Endothelial cell of umbilical vein (primary cell): ENCODE measurements around the gene ITGA11. TPM values are rescaled to one million over a fixed set of nuclear protein-coding genes. Genes with fewer than 3 reads are reported as not detected.

Experiments used
- BruUV-seq: library from RNA; stranded (reverse); fragments of 400-500 nt; replicated peaks from 2 replicates; lab custom pipeline; 2021; lab: Mats Ljungman, UMichigan
- CTCF ChIA-PET: fragments of 300-600, 350-600 bp; sonication (Branson Sonifier 250); formaldehyde crosslinking; loops from one replicate; lab custom pipeline; 2021; ENCODE audit warnings: antibody characterized with exemption, inconsistent platforms; lab: Charles Lee
- POLR2A ChIA-PET: fragments of 300-600, 350-600 bp; sonication (Branson Sonifier 250); formaldehyde crosslinking; loops from one replicate; lab custom pipeline; 2021; ENCODE audit warnings: antibody characterized with exemption, inconsistent platforms; lab: Charles Lee
- DNase-seq: peaks from one replicate; pipeline ENCODE4 v3.0.0-alpha.2; 2011; ENCODE audit warnings: low read depth, low spot score
- FAIRE-seq: peaks from 2 replicates; lab custom pipeline; 2011; peaks lifted over from hg19 to GRCh38; lab: Jason Lieb, UNC
- H2AFZ ChIP-seq: 2 replicates; pipeline ENCODE4 v1.6.0; 2012; ENCODE audit warnings: low read depth, low read length, control low read depth, inconsistent platforms
- H3K27ac ChIP-seq: 2 replicates; pipeline ENCODE4 v1.5.1; 2011; ENCODE audit warnings: low read depth, mild to moderate bottlenecking, control low read depth, low read length, moderate library complexity; ENCODE audit not compliant: insufficient read depth
- H3K27me3 ChIP-seq, 2 experiments: 2 replicates each; pipeline versions ENCODE4 v1.6.0 to v1.6.1; 2011; ENCODE audit warnings: low read length in 2 of 2, mixed read lengths in 1 of 2; ENCODE audit not compliant: control insufficient read depth in 2 of 2, insufficient read depth in 2 of 2
- H3K36me3 ChIP-seq, 2 experiments: 2 replicates in 1 of 2; 3 replicates in 1 of 2; pipeline ENCODE4 v1.5.1; 2011; ENCODE audit warnings: low read length in 2 of 2, mild to moderate bottlenecking in 1 of 2, moderate library complexity in 1 of 2; ENCODE audit not compliant: control insufficient read depth in 2 of 2, insufficient read depth in 2 of 2; ENCODE audit errors: extremely low read depth in 1 of 2
- H3K4me1 ChIP-seq: 3 replicates; pipeline ENCODE4 v1.5.1; 2011; ENCODE audit warnings: mild to moderate bottlenecking, low read length; ENCODE audit not compliant: control insufficient read depth, insufficient read depth; ENCODE audit errors: extremely low read depth
- H3K4me2 ChIP-seq: 2 replicates; pipeline ENCODE4 v1.6.1; 2011; ENCODE audit warnings: low read length, control low read depth, mixed read lengths; ENCODE audit not compliant: insufficient read depth
- H3K4me3 ChIP-seq, 3 experiments: fragments of 200-600 bp in 1 of 3; sonication (generic), shearing (Covaris generic) in 1 of 3; replicated peaks in 1 of 3; 2 replicates each; pipeline ENCODE4 v1.5.1; 2011 to 2016; ENCODE audit warnings: control low read depth in 3 of 3, low read length in 3 of 3, mild to moderate bottlenecking in 2 of 3, inconsistent platforms in 1 of 3, low read depth in 1 of 3, moderate library complexity in 1 of 3; ENCODE audit not compliant: insufficient read depth in 1 of 3
- H3K79me2 ChIP-seq: 2 replicates; pipeline ENCODE4 v1.6.0; 2012; ENCODE audit warnings: low read length, inconsistent platforms; ENCODE audit not compliant: control insufficient read depth, insufficient read depth
- H3K9ac ChIP-seq: replicated peaks from 2 replicates; pipeline ENCODE3; 2011; ENCODE audit warnings: low read length, control low read depth; ENCODE audit not compliant: insufficient read depth; ENCODE audit errors: extremely low read depth
- H3K9me1 ChIP-seq: replicated peaks from 3 replicates; pipeline ENCODE4 v1.6.0; 2011; ENCODE audit warnings: mild to moderate bottlenecking, low read length; ENCODE audit not compliant: control insufficient read depth, insufficient read depth; ENCODE audit errors: extremely low read depth
- H3K9me3 ChIP-seq: replicated peaks from 2 replicates; pipeline ENCODE4 v1.5.1; 2012; ENCODE audit warnings: low read length, inconsistent platforms; ENCODE audit not compliant: control insufficient read depth, insufficient read depth
- H4K20me1 ChIP-seq: replicated peaks from 2 replicates; pipeline ENCODE3; 2011; ENCODE audit warnings: mild to moderate bottlenecking, low read length; ENCODE audit not compliant: control insufficient read depth, insufficient read depth; ENCODE audit errors: extremely low read depth
- EZH2 ChIP-seq: IDR thresholded peaks from 2 replicates; pipeline ENCODE4 v1.6.1; 2012; ENCODE audit warnings: borderline replicate concordance, low read depth, mild to moderate bottlenecking, moderate library complexity, low read length, inconsistent platforms; ENCODE audit not compliant: severe bottlenecking
- FOS ChIP-seq: IDR thresholded peaks from 2 replicates; pipeline ENCODE4 v1.6.1; 2011; ENCODE audit warnings: mild to moderate bottlenecking, low read length, moderate library complexity, borderline replicate concordance; ENCODE audit not compliant: insufficient read depth
- GATA2 ChIP-seq: IDR thresholded peaks from 2 replicates; pipeline ENCODE4 v1.7.0; 2011; ENCODE audit warnings: low read depth, mild to moderate bottlenecking, moderate library complexity, mixed read lengths, low read length; ENCODE audit not compliant: insufficient read length, insufficient read depth
- JUN ChIP-seq: IDR thresholded peaks from 2 replicates; pipeline ENCODE4 v1.6.1; 2011; ENCODE audit warnings: borderline replicate concordance, low read depth; ENCODE audit not compliant: insufficient read length, insufficient read depth
- MAX ChIP-seq: IDR thresholded peaks from 2 replicates; pipeline ENCODE4 v1.6.1; 2011; ENCODE audit not compliant: insufficient read depth, insufficient read length
- MYC ChIP-seq: IDR thresholded peaks from one replicate; pipeline ENCODE4 v1.6.1; 2011; ENCODE audit warnings: mild to moderate bottlenecking, low read depth, low read length
- POLR2A ChIP-seq: IDR thresholded peaks from 2 replicates; pipeline ENCODE4 v1.6.1; 2012; ENCODE audit warnings: low read depth, mild to moderate bottlenecking, control low read depth, low read length
- POLR2AphosphoS5 ChIP-seq: IDR thresholded peaks from 2 replicates; pipeline ENCODE4 v1.6.1; 2012; ENCODE audit warnings: low read depth, mild to moderate bottlenecking, control low read depth, low read length, moderate library complexity; ENCODE audit not compliant: insufficient read depth
- dilution Hi-C: fragments of 300-500 bp; cut with MboI; formaldehyde crosslinking; loops from one replicate; pipeline ENCODE4 v1.15.0; 2019; ENCODE audit warnings: low sequenced_read_pairs; ENCODE audit not compliant: extremely low pct_ligation_motif_present
- intact Hi-C: fragments of 100-400 bp; cut with micrococcal nuclease; formaldehyde crosslinking; loops from one replicate; pipeline ENCODE4 v1.10.0; 2022
- polyA plus RNA-seq, 4 experiments: library from polyadenylated mRNA; depleted of rRNA in 3 of 4; stranded (reverse) in 3 of 4; unstranded in 1 of 4; fragments of >200 nt; gene quantifications; 2 replicates each; pipeline versions ENCODE4 v1.2.1 to v1.2.3, GENCODE V29; 2011 to 2012; ENCODE audit warnings: missing spikeins in 1 of 4
- total RNA-seq: library from RNA; stranded (reverse); gene quantifications from 2 replicates; pipeline ENCODE4 v1.2.3, GENCODE V29; 2021
- TF ChIP-seq, protein P1 (sequence below), 2 donors: IDR thresholded peaks; 1 replicate in 1 of 2; 2 replicates in 1 of 2; pipeline ENCODE4 v1.5.1; 2011; ENCODE audit warnings: low read length in 2 of 2, mild to moderate bottlenecking in 2 of 2, moderate library complexity in 2 of 2, control low read depth in 1 of 2, inconsistent platforms in 1 of 2, low read depth in 1 of 2; ENCODE audit not compliant: insufficient read depth in 1 of 2; ENCODE audit errors: extremely low read depth in 1 of 2

ITGA11 gene
- total and polyA plus RNA-seq, 2 donors (not counting 3 experiments of a cell fraction or from before 2014, with no cell fraction given), result 0.18 to 1.0 TPM

DNA sequence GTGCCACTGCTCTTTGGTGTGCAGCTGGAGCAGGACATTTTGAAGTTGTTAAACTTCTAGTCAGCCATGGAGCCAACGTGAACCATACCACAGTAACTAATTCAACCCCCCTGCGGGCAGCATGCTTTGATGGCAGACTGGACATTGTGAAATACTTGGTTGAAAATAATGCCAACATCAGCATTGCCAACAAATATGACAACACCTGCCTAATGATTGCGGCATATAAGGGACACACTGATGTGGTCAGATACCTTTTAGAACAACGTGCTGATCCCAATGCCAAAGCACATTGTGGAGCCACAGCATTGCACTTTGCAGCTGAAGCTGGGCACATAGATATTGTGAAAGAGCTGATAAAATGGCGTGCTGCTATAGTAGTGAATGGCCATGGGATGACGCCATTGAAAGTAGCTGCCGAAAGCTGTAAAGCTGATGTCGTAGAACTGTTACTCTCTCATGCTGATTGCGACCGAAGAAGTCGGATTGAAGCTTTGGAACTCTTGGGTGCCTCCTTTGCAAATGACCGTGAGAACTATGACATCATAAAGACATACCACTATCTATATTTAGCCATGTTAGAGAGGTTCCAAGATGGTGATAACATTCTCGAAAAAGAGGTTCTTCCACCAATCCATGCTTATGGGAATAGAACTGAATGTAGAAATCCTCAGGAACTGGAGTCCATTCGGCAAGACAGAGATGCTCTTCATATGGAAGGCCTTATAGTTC is 142.2 kb downstream of the ITGA11 start:
- Histone ChIP-seq H3K9me1 (peaks cover 2% of the 10 kb centered on the region), H3K4me3 (no peak overlapping the region), H3K36me3 (peaks cover 9 to 14% of the 10 kb centered on the region in 2 experiments), H3K9ac (no peak overlapping the region), H3K79me2 (peaks cover 87% of the 10 kb centered on the region), H2AFZ (no peak overlapping the region), H3K27ac (no peak overlapping the region), H4K20me1 (peaks cover 16% of the 10 kb centered on the region), H3K9me3 (no peaks in the 10 kb centered on the region), H3K27me3 (no peaks in the 10 kb centered on the region), H3K4me2 (no peak overlapping the region), H3K4me1 (no peaks in the 10 kb centered on the region)
- TF ChIP-seq FOS (no peak), POLR2A (no peak), POLR2AphosphoS5 (no peak), MYC (no peak), JUN (no peak), EZH2 (no peak), GATA2 (no peak), MAX (no peak)
- TF ChIP-seq, protein P1, sequence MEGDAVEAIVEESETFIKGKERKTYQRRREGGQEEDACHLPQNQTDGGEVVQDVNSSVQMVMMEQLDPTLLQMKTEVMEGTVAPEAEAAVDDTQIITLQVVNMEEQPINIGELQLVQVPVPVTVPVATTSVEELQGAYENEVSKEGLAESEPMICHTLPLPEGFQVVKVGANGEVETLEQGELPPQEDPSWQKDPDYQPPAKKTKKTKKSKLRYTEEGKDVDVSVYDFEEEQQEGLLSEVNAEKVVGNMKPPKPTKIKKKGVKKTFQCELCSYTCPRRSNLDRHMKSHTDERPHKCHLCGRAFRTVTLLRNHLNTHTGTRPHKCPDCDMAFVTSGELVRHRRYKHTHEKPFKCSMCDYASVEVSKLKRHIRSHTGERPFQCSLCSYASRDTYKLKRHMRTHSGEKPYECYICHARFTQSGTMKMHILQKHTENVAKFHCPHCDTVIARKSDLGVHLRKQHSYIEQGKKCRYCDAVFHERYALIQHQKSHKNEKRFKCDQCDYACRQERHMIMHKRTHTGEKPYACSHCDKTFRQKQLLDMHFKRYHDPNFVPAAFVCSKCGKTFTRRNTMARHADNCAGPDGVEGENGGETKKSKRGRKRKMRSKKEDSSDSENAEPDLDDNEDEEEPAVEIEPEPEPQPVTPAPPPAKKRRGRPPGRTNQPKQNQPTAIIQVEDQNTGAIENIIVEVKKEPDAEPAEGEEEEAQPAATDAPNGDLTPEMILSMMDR (IDR thresholded peaks at IDR 0.05; ENCODE audit: extremely low read depth in 1 of 2, insufficient read depth in 1 of 2, low read depth in 1 of 2, low read length in 2 of 2), result no peak
- DNase-seq, result no peak
- CTCF ChIA-PET, result interaction anchor here (1.1 to 2.4 kb wide), 6 partner anchors 9 to 37 kb away, joined by 3 to 10 read pairs (median 4); partner anchors contain the start of gene FEM1B
- POLR2A ChIA-PET, result interaction anchor here (1.5 kb wide), 1 partner anchor 12 kb away, joined by 7 read pairs; the partner anchor contains the start of gene FEM1B
- BruUV-seq, result no TSS peak
- intact Hi-C loops (no loop called here), dilution Hi-C loops (no loop called here)
- FAIRE-seq, result no peak
